WTC11 (cell line): ENCODE data around the gene CARHSP1. TPM values are rescaled to one million over a fixed set of nuclear protein-coding genes. Genes with fewer than 3 reads are reported as not detected.

Source experiments
- ATAC-seq: fragments of 200-7000 bp; cut with Tn5 transposase; 2 replicates; pipeline ENCODE4 v1.10.0; 2021; ENCODE audit warnings: mild to moderate bottlenecking, moderate library complexity
- CTCF ChIA-PET: fragments of 300-600 bp; sonication (Branson Sonifier 250); formaldehyde crosslinking; loops from one replicate; lab custom pipeline; 2021; ENCODE audit warnings: antibody characterized with exemption; lab: Charles Lee
- POLR2A ChIA-PET: fragments of 350-600 bp; sonication (Branson Sonifier 250); formaldehyde crosslinking; loops from one replicate; lab custom pipeline; 2021; ENCODE audit warnings: antibody characterized with exemption; lab: Charles Lee
- DNase-seq: peaks from one replicate; pipeline ENCODE4 v3.0.0; 2021; ENCODE audit warnings: low spot score
- H3K27ac Mint-ChIP-seq: 2 replicates; pipeline ENCODE4 v1.8.0; 2021; ENCODE audit warnings: mixed read lengths
- H3K27me3 Mint-ChIP-seq: 2 replicates; pipeline ENCODE4 v1.8.0; 2021; ENCODE audit warnings: low read depth, mild to moderate bottlenecking, moderate library complexity, mixed read lengths
- H3K36me3 Mint-ChIP-seq: 2 replicates; pipeline ENCODE4 v1.8.0; 2021; ENCODE audit warnings: mixed read lengths
- H3K4me1 Mint-ChIP-seq: 2 replicates; pipeline ENCODE4 v1.8.0; 2022; ENCODE audit warnings: mixed read lengths
- H3K4me3 Mint-ChIP-seq: 2 replicates; pipeline ENCODE4 v1.8.0; 2021; ENCODE audit warnings: mild to moderate bottlenecking, moderate library complexity, mixed read lengths
- H3K9me3 Mint-ChIP-seq: 2 replicates; pipeline ENCODE4 v1.8.0; 2021; ENCODE audit warnings: mixed read lengths
- ATF6 ChIP-seq: sonication (generic); formaldehyde crosslinking; IDR thresholded peaks from 2 replicates; pipeline ENCODE4 v1.8.1; 2023; ENCODE audit warnings: mild to moderate bottlenecking, missing genetic modification reagents
- ELF4 ChIP-seq: sonication (generic); formaldehyde crosslinking; IDR thresholded peaks from 2 replicates; pipeline ENCODE4 v1.8.1; 2022; ENCODE audit warnings: low read depth, mild to moderate bottlenecking, moderate library complexity, missing genetic modification reagents
- EMX1 ChIP-seq: fragments of 250-450 bp; sonication (Bioruptor Pico); IDR thresholded peaks from 2 replicates; pipeline ENCODE4 v1.8.0; 2021; ENCODE audit warnings: mild to moderate bottlenecking
- GABPB1 ChIP-seq: sonication (generic); formaldehyde crosslinking; IDR thresholded peaks from 2 replicates; pipeline ENCODE4 v1.8.1; 2023; ENCODE audit warnings: mild to moderate bottlenecking, missing genetic modification reagents
- PRRX2 ChIP-seq: fragments of 250-450 bp; sonication (Bioruptor Pico); IDR thresholded peaks from 2 replicates; pipeline ENCODE4 v1.8.0; 2021; ENCODE audit warnings: mild to moderate bottlenecking
- STAT6 ChIP-seq: sonication (generic); formaldehyde crosslinking; conservative IDR thresholded peaks from 2 replicates; pipeline ENCODE4 v1.8.1; 2023; ENCODE audit warnings: mild to moderate bottlenecking, low read depth, missing genetic modification reagents, moderate library complexity
- TCF7 ChIP-seq: sonication (generic); formaldehyde crosslinking; IDR thresholded peaks from 2 replicates; pipeline ENCODE4 v1.8.0; 2022; ENCODE audit warnings: mild to moderate bottlenecking, low read depth, missing genetic modification reagents, moderate library complexity
- total RNA-seq: library from RNA; stranded (reverse); gene quantifications from 3 replicates; pipeline ENCODE4 v1.2.3, GENCODE V29; 2021
- TF ChIP-seq, protein P1 (sequence below): sonication (generic); formaldehyde crosslinking; IDR thresholded peaks from 2 replicates; pipeline ENCODE4 v1.8.0; 2022; ENCODE audit warnings: missing genetic modification reagents
- TF ChIP-seq, protein P2 (sequence below): fragments of 250-450 bp; sonication (Bioruptor Pico); IDR thresholded peaks from 2 replicates; pipeline ENCODE4 v1.9.0; 2021; ENCODE audit warnings: mild to moderate bottlenecking
- TF ChIP-seq, protein P3 (sequence below): fragments of 250-450 bp; sonication (Bioruptor Pico); conservative IDR thresholded peaks from 2 replicates; pipeline ENCODE4 v1.9.0; 2021; ENCODE audit warnings: mild to moderate bottlenecking
- TF ChIP-seq, protein P4 (sequence below): sonication (generic); formaldehyde crosslinking; IDR thresholded peaks from 2 replicates; pipeline ENCODE4 v1.8.1; 2023; ENCODE audit warnings: mild to moderate bottlenecking, missing genetic modification reagents

Gene CARHSP1
- total RNA-seq, 1 experiment from 2014 or later = 261 TPM

GRCh38 chr16:8861563-8862308 lies 7.1 kb downstream of the CARHSP1 start (continued):
- TF ChIP-seq, protein P1, sequence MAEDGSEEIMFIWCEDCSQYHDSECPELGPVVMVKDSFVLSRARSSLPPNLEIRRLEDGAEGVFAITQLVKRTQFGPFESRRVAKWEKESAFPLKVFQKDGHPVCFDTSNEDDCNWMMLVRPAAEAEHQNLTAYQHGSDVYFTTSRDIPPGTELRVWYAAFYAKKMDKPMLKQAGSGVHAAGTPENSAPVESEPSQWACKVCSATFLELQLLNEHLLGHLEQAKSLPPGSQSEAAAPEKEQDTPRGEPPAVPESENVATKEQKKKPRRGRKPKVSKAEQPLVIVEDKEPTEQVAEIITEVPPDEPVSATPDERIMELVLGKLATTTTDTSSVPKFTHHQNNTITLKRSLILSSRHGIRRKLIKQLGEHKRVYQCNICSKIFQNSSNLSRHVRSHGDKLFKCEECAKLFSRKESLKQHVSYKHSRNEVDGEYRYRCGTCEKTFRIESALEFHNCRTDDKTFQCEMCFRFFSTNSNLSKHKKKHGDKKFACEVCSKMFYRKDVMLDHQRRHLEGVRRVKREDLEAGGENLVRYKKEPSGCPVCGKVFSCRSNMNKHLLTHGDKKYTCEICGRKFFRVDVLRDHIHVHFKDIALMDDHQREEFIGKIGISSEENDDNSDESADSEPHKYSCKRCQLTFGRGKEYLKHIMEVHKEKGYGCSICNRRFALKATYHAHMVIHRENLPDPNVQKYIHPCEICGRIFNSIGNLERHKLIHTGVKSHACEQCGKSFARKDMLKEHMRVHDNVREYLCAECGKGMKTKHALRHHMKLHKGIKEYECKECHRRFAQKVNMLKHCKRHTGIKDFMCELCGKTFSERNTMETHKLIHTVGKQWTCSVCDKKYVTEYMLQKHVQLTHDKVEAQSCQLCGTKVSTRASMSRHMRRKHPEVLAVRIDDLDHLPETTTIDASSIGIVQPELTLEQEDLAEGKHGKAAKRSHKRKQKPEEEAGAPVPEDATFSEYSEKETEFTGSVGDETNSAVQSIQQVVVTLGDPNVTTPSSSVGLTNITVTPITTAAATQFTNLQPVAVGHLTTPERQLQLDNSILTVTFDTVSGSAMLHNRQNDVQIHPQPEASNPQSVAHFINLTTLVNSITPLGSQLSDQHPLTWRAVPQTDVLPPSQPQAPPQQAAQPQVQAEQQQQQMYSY = no peak
- TF ChIP-seq, protein P2, sequence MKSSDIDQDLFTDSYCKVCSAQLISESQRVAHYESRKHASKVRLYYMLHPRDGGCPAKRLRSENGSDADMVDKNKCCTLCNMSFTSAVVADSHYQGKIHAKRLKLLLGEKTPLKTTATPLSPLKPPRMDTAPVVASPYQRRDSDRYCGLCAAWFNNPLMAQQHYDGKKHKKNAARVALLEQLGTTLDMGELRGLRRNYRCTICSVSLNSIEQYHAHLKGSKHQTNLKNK (CRISPR knock-in tag) = no peak

DNA sequence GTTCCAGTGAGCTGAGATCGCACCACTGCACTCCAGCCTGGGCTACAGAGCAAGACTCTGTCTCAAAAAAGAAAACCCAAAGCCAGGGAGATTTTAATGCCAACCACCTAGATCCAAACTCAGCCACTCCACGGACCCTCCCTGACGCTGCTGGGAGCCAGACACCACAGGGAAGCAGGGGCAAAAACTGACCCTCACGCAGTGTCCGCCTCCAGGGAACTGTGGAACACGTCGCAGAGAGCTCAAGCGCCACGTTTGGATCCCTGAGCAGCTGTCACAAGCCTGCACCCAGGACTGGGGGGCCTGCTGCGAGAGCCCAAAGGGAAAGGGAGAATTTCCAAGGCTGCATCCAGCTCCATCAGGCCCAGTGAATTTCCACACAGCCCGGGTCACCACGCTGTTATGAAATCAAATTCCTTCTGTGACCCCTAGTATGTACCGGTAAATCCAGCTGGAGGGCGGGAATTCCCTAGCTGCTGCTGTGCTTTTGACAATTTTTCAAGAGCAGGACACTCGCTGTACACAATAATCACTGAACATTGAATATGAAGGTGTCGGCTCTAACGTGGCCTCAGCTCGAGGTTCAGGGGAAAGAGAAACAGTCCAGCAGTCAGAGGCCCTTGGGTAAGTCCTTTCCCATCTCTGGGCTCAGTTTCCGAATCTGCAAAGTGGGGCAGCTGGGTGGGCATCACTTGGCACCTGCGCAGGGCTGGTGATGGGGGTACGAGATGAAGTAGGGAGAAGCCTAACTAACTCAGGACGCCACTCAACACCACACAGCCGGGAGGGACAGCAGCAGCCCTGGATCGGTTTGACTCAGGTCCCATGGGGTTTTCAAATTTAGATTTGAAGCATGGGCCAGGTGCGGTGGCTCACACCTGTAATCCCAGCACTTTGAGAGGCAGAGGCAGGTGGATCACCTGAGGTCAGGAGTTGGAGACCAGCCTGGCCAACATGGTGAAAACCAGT lies 8.6 kb downstream of the CARHSP1 start:
- Mint-ChIP-seq H3K9me3 (no peaks in the 10 kb centered on the region), H3K36me3 (peaks cover 40% of the 10 kb centered on the region), H3K27ac (peak overlapping the region; percentile 80), H3K4me1 (peaks cover 63% of the 10 kb centered on the region), H3K27me3 (no peaks in the 10 kb centered on the region), H3K4me3 (no peak overlapping the region)
- ChIA-PET CTCF (interaction anchor here (0.7 to 1.5 kb wide), 2 partner anchors 13 to 209 kb away, joined by 3 to 5 read pairs; no protein-coding TSS in a partner anchor), POLR2A (interaction anchor here (0.5 to 1.6 kb wide), 2 partner anchors 9 to 142 kb away, joined by 3 to 4 read pairs; partner anchors contain the start of gene CARHSP1)
- ATAC-seq (no peak), DNase-seq (no peak)
- TF ChIP-seq ATF6 (0 out of 2 replicates have a peak, but pooled peaks have one; percentile 13), GABPB1 (peak; percentile 86), TCF7 (CRISPR knock-in tag) (no peak)
- TF ChIP-seq, protein P3, sequence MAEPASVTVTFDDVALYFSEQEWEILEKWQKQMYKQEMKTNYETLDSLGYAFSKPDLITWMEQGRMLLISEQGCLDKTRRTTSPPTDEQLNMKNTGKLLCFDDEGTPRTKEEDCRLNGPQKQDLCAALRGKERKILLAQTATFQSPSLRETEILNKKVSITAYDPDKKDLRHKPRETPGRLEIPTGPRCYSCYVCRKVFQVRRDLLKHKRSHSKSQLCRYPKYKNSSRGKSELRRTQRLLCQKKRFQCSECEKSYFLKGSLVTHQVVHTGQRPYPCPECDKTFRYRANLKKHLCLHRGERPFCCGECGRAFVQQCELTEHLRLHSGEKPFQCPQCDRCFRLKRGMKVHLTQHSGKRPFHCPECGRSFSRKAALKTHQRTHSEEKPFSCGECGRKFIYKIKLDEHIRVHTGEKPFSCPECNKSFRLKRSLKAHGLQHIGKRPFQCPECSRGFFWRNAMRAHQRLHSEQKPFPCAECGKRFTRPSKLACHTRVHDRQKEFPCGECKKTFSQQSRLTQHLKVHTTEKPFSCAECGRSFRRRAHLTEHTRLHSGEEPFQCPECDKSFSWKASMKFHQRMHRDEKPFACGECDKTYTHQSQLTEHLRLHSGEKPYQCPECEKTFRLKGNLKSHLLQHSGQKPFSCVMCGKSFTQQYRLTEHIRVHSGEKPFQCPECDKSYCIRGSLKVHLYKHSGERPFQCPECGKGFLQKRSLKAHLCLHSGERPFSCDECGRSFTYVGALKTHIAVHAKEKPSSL (CRISPR knock-in tag) = no peak

DNA sequence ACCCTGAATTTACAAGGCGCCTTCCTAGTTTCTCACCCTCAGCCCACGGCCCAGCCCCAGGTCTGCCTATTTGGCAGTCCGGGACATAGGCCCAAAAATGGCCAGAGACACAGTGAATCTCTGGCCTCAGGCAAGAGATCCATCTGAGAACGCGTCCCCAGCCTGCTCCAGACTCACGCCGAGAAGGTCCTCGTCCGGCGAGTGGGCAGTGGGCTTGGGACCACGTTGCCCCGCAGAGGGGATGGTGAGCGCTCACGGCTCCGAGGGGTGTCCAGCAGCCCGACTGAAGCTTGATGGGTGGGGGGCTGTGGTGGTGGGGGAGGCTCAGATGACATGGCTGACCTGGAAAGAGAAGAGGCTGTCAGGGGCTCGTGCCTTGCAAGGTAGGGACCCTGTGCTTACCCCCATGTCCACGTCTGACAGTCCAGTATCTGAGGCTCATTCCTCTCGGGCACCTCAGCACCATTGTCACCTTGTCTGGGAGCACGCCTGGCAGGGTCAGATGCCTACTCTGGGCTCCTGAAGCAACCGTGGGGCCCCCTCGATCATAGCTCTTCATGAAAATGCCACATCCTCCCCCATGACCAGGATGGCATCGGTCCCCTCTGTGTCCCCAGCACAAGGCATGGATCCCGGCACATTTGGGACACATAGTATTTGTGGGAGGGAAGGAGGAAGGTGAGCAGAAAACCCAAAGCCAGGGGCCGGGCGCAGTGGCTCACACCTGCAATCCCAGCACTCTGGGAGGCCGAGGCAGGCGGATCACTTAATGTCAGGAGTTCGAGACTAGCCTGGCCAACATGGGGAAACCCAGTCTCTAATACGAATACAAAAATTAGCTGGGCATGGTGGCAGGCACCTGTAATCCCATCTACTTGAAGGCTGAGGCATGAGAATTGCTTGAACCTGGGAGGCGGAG lies 9.6 kb downstream of the CARHSP1 start:
- Mint-ChIP-seq H3K36me3 (peaks cover 45% of the 10 kb centered on the region), H3K27me3 (no peaks in the 10 kb centered on the region), H3K9me3 (no peaks in the 10 kb centered on the region), H3K4me3 (no peak overlapping the region), H3K4me1 (peaks cover 61% of the 10 kb centered on the region), H3K27ac (peak overlapping the region; percentile 80)
- POLR2A ChIA-PET = interaction anchor here (1.6 kb wide), 1 partner anchor 10 kb away, joined by 4 read pairs; the partner anchor contains the start of gene CARHSP1
- CTCF ChIA-PET = interaction anchor here (0.6 to 1.5 kb wide), 3 partner anchors 14 to 208 kb away, joined by 3 to 5 read pairs (median 3); no protein-coding TSS in a partner anchor
- DNase-seq = no peak
- no peak for ATAC-seq
- TF ChIP-seq EMX1 (CRISPR knock-in tag) = no peak
- TF ChIP-seq, protein P3 (CRISPR knock-in tag) = no peak
- no peak for TF ChIP-seq TCF7 (CRISPR knock-in tag)
- no peak for TF ChIP-seq PRRX2
- TF ChIP-seq, protein P4, sequence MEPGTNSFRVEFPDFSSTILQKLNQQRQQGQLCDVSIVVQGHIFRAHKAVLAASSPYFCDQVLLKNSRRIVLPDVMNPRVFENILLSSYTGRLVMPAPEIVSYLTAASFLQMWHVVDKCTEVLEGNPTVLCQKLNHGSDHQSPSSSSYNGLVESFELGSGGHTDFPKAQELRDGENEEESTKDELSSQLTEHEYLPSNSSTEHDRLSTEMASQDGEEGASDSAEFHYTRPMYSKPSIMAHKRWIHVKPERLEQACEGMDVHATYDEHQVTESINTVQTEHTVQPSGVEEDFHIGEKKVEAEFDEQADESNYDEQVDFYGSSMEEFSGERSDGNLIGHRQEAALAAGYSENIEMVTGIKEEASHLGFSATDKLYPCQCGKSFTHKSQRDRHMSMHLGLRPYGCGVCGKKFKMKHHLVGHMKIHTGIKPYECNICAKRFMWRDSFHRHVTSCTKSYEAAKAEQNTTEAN = no peak
- TF ChIP-seq STAT6 (CRISPR knock-in tag) = no peak
- TF ChIP-seq ELF4 (CRISPR knock-in tag) = no peak
